IMR-90 (cell line): ENCODE results near the gene TTC39C. TPM values are rescaled to one million over a fixed set of nuclear protein-coding genes. Genes with fewer than 3 reads are reported as not detected.

ENCODE experiments used
- ATAC-seq: fragments of 200-7000 bp; cut with Tn5 transposase; 2 replicates; pipeline ENCODE4 v1.9.1; 2020; ENCODE audit warnings: low read depth, mild to moderate bottlenecking, moderate library complexity
- BruUV-seq: library from RNA; stranded (reverse); fragments of 400-500 nt; replicated peaks from 2 replicates; lab custom pipeline; 2021; lab: Mats Ljungman, UMichigan
- CTCF ChIA-PET: fragments of 300-600 bp; formaldehyde crosslinking; extraction: SDS; loops from one replicate; lab custom pipeline; 2021; ENCODE audit warnings: antibody characterized with exemption; lab: Yijun Ruan, JAX
- POLR2A ChIA-PET: fragments of 300-600 bp; sonication (Branson Sonifier 250); formaldehyde crosslinking; loops from one replicate; lab custom pipeline; 2022; ENCODE audit warnings: antibody characterized with exemption; ENCODE audit not compliant: unreplicated experiment; lab: Charles Lee
- DNase-seq: peaks from one replicate; pipeline ENCODE4 v3.0.0; 2013
- H2AFZ ChIP-seq: replicated peaks from 2 replicates; pipeline ENCODE3; 2013; ENCODE audit warnings: low read length, mild to moderate bottlenecking; ENCODE audit not compliant: poor library complexity
- H2AK5ac ChIP-seq: 2 replicates; pipeline ENCODE4 v1.6.1; 2013; ENCODE audit warnings: low read depth, low read length, inconsistent platforms
- H2AK9ac ChIP-seq: replicated peaks from 2 replicates; pipeline ENCODE3; 2013; ENCODE audit warnings: mild to moderate bottlenecking, low read depth, low read length, moderate library complexity; ENCODE audit not compliant: poor library complexity
- H2BK120ac ChIP-seq: 2 replicates; pipeline ENCODE4 v1.6.1; 2013; ENCODE audit warnings: low read depth, low read length, inconsistent platforms
- H2BK15ac ChIP-seq: 3 replicates; pipeline ENCODE4 v1.6.1; 2013; ENCODE audit warnings: low read depth, low read length, inconsistent platforms
- H2BK20ac ChIP-seq: 2 replicates; pipeline ENCODE4 v1.6.1; 2013; ENCODE audit warnings: low read depth, mild to moderate bottlenecking, inconsistent platforms, low read length, moderate library complexity
- H2BK5ac ChIP-seq: 2 replicates; pipeline ENCODE4 v1.6.1; 2013; ENCODE audit warnings: mild to moderate bottlenecking, low read depth, low read length, inconsistent platforms; ENCODE audit not compliant: poor library complexity, severe bottlenecking
- H3K14ac ChIP-seq: replicated peaks from 2 replicates; pipeline ENCODE4 v1.6.1; 2013; ENCODE audit warnings: low read depth, low read length, inconsistent platforms
- H3K18ac ChIP-seq: 2 replicates; pipeline ENCODE4 v1.6.1; 2013; ENCODE audit warnings: low read depth, low read length, control low read depth
- H3K23ac ChIP-seq: 2 replicates; pipeline ENCODE4 v1.6.1; 2013; ENCODE audit warnings: low read depth, low read length, inconsistent platforms
- H3K27ac ChIP-seq: 2 replicates; pipeline ENCODE4 v1.5.1; 2013; ENCODE audit warnings: mild to moderate bottlenecking, control low read depth, low read length; ENCODE audit not compliant: insufficient read depth
- H3K27me3 ChIP-seq: 2 replicates; pipeline ENCODE4 v1.6.1; 2013; ENCODE audit warnings: low read length; ENCODE audit not compliant: control insufficient read depth, insufficient read depth
- H3K36me3 ChIP-seq: 2 replicates; pipeline ENCODE4 v1.6.1; 2013; ENCODE audit warnings: low read length, mixed read lengths; ENCODE audit not compliant: control insufficient read depth, insufficient read depth
- H3K4ac ChIP-seq: 2 replicates; pipeline ENCODE4 v1.6.1; 2013; ENCODE audit warnings: low read depth, low read length, inconsistent platforms
- H3K4me1 ChIP-seq: 2 replicates; pipeline ENCODE4 v1.6.1; 2013; ENCODE audit warnings: low read length, mixed read lengths; ENCODE audit not compliant: control insufficient read depth, insufficient read depth
- H3K4me2 ChIP-seq: 2 replicates; pipeline ENCODE4 v1.6.1; 2013; ENCODE audit warnings: low read depth, mild to moderate bottlenecking, control low read depth, low read length, moderate library complexity
- H3K4me3 ChIP-seq: 2 replicates; pipeline ENCODE4 v1.5.1; 2013; ENCODE audit warnings: low read depth, mild to moderate bottlenecking, control low read depth, low read length, moderate library complexity; ENCODE audit not compliant: insufficient read depth
- H3K56ac ChIP-seq: 2 replicates; pipeline ENCODE4 v1.6.1; 2013; ENCODE audit warnings: low read length, inconsistent platforms; ENCODE audit not compliant: insufficient read depth; ENCODE audit errors: extremely low read depth
- H3K79me1 ChIP-seq, 2 experiments: 2 replicates each; pipeline ENCODE4 v1.6.1; 2013; ENCODE audit warnings: low read length in 2 of 2, inconsistent platforms in 1 of 2, low read depth in 1 of 2
- H3K9ac ChIP-seq: 2 replicates; pipeline ENCODE4 v1.6.1; 2013; ENCODE audit warnings: low read depth, low read length, control low read depth
- H3K9me1 ChIP-seq: 2 replicates; pipeline ENCODE4 v1.6.1; 2013; ENCODE audit warnings: low read length, inconsistent platforms; ENCODE audit not compliant: insufficient read depth
- H3K9me3 ChIP-seq: 2 replicates; pipeline ENCODE4 v1.6.1; 2013; ENCODE audit warnings: low read length; ENCODE audit not compliant: control insufficient read depth, insufficient read depth
- H4K20me1 ChIP-seq: 2 replicates; pipeline ENCODE4 v1.6.1; 2013; ENCODE audit warnings: low read length, inconsistent platforms; ENCODE audit not compliant: insufficient read depth
- H4K5ac ChIP-seq: 2 replicates; pipeline ENCODE4 v1.6.1; 2013; ENCODE audit warnings: mild to moderate bottlenecking, low read depth, low read length, control low read depth
- H4K8ac ChIP-seq, 2 experiments: 2 replicates each; pipeline ENCODE4 v1.6.1; 2013; ENCODE audit warnings: low read depth in 2 of 2, low read length in 2 of 2, control low read depth in 1 of 2, inconsistent platforms in 1 of 2
- H4K91ac ChIP-seq: 2 replicates; pipeline ENCODE4 v1.6.1; 2013; ENCODE audit warnings: low read depth, low read length, inconsistent platforms; ENCODE audit not compliant: insufficient read depth
- BHLHE40 ChIP-seq: fragments of 150-350 bp; IDR thresholded peaks from 2 replicates; pipeline ENCODE4 v1.6.1; 2016; ENCODE audit warnings: mild to moderate bottlenecking, low read depth, low read length
- POLR2A ChIP-seq: IDR thresholded peaks from 2 replicates; pipeline ENCODE4 v1.6.1; 2012; ENCODE audit warnings: mild to moderate bottlenecking, low read depth, low read length
- WGBS, 2 experiments: methylation state at CpG; one replicate each; pipeline versions ENCODE4 v1.1.5 to v1.1.7; 2013; ENCODE audit warnings: missing lambda C conversion rate in 2 of 2; ENCODE audit not compliant: insufficient read length in 1 of 2; ENCODE audit errors: extremely low coverage in 2 of 2; 5-methylcytosine and 5-hydroxymethylcytosine counted together
- dilution Hi-C: fragments of 300-500 bp; cut with HindIII; formaldehyde crosslinking; loops from one replicate; pipeline ENCODE4 v1.14.3; 2018; ENCODE audit warnings: low sequenced_read_pairs; ENCODE audit not compliant: unreplicated experiment
- in situ Hi-C: fragments of 300-500 bp; cut with MboI; formaldehyde crosslinking; loops from 3 replicates; pipeline ENCODE4 v1.14.3; 2019; ENCODE audit warnings: low sequenced_read_pairs, inconsistent platforms, mixed read lengths
- intact Hi-C: fragments of 100-400 bp; cut with micrococcal nuclease; formaldehyde crosslinking; loops from 2 replicates; pipeline ENCODE4 v1.10.0; 2022
- polyA plus RNA-seq, 3 experiments: library from polyadenylated mRNA; depleted of rRNA; stranded (reverse); fragments of >200 nt; gene quantifications; 2 replicates each; pipeline ENCODE4 v1.2.3, GENCODE V29; 2012; ENCODE audit warnings: low replicate concordance in 1 of 3
- total RNA-seq: library from RNA; depleted of rRNA; stranded (reverse); fragments of >200 nt; gene quantifications from 2 replicates; pipeline ENCODE4 v1.2.3, GENCODE V29; 2012
- TF ChIP-seq, protein P1 (sequence below): conservative IDR thresholded peaks from 2 replicates; pipeline ENCODE4 v1.5.1; 2012; ENCODE audit warnings: mild to moderate bottlenecking, low read depth, low read length, improper control_type of control experiment

TTC39C gene
- total and polyA plus RNA-seq, 2 of the 4 experiments (the other 2 are of a cell fraction), result 8.0 to 20.8 TPM

DNA sequence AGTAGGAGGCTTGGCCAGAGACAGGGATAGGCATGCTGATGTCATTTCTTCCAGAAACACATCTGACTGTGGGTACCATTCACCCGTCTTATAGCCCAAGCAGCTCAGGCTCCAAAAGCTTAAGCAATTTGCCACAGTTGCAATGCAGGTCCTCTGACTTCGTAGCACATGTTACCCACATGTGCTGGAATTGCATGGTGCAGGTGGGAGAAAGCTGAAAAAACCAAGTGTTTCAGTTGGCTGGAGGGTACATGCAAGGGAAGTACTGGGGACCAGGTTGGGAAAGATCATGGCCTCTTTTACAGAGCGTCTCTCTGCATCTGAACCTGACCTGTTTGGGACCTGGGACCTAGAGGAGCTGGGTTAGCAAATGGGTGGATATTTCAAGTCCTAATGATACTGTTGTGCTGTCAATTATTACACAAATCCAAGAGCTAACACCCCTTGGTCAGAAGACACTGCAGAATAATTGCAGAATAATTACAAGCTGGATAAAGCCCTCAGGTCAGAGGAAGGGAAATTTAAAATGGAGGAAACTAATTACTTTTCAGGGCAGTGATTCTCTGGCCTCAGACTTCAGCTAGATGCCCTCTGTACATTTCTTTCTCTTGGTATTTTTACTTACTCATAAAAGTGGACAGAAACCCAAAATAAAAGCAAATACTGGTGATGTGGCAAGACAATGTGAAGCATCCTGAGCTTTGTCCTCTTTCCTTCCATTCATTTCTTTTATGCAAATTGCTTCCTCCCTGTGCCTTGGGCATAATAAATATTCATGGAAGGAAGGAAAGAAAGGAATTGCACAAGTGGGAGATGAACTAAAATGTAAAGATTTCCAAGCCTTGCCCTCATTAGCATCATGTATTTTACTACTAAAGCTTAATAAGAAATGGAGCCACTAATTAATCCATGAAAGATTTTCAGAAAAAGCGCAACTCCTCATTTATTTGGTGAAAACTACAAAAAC lies 45.6 kb upstream of the TTC39C start (continued):
- TF ChIP-seq, protein P1, sequence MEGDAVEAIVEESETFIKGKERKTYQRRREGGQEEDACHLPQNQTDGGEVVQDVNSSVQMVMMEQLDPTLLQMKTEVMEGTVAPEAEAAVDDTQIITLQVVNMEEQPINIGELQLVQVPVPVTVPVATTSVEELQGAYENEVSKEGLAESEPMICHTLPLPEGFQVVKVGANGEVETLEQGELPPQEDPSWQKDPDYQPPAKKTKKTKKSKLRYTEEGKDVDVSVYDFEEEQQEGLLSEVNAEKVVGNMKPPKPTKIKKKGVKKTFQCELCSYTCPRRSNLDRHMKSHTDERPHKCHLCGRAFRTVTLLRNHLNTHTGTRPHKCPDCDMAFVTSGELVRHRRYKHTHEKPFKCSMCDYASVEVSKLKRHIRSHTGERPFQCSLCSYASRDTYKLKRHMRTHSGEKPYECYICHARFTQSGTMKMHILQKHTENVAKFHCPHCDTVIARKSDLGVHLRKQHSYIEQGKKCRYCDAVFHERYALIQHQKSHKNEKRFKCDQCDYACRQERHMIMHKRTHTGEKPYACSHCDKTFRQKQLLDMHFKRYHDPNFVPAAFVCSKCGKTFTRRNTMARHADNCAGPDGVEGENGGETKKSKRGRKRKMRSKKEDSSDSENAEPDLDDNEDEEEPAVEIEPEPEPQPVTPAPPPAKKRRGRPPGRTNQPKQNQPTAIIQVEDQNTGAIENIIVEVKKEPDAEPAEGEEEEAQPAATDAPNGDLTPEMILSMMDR, result no peak
- no peak for TF ChIP-seq BHLHE40

DNA sequence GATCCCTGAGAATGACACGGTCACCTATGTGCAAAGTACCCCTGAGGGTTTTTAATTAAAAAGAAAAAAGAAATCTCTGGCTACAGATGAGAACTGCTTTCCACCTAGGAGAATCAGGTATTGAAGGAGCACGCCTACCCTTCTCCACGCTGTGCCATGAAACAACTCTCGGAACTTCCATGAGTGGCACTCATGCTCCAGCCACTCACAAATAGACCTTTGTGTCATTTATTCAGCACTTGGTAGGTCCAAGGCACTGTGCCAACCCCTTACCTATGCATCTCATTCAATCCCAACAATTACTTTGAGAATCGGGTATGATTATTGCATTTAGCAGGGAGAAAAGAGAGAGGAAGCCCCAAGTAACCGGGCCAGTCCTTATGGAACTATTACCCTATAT lies 44.9 kb upstream of the TTC39C start:
- no peak overlapping the region for H4K5ac ChIP-seq
- no peak overlapping the region for H3K4me2 ChIP-seq
- no peak overlapping the region for H3K56ac ChIP-seq
- H3K27ac ChIP-seq, result no peak overlapping the region
- DNase-seq, result no peak
- no peak overlapping the region for H3K23ac ChIP-seq
- CTCF ChIA-PET, result no interaction called here
- no peak overlapping the region for H2BK5ac ChIP-seq
- BruUV-seq, result no TSS peak
- H3K9me3 ChIP-seq, result no peaks in the 10 kb centered on the region
- no peak overlapping the region for H2AK5ac ChIP-seq
- H3K4me1 ChIP-seq, result no peaks in the 10 kb centered on the region; the same call in 1 of the 2 replicates
- dilution Hi-C loops (no loop called here), in situ Hi-C loops (no loop called here), intact Hi-C loops (no loop called here)
- no peaks in the 10 kb centered on the region for H4K20me1 ChIP-seq
- no peak for ATAC-seq
- WGBS, 2 experiments, result 40% methylated on average over 1 of the region's 6 CpGs; no CpG with 5 or more reads in 1 of the 2 experiments
- no peak overlapping the region for H3K4ac ChIP-seq
- no peak for TF ChIP-seq POLR2A
- no peak overlapping the region for H3K9ac ChIP-seq
- no peaks in the 10 kb centered on the region for H3K36me3 ChIP-seq
- peaks cover 4% of the 10 kb centered on the region for H3K27me3 ChIP-seq
- no peak overlapping the region for H2BK20ac ChIP-seq
- H4K8ac ChIP-seq, result no peak overlapping the region
- H2BK15ac ChIP-seq, result no peak overlapping the region
- H2AK9ac ChIP-seq, result no peak overlapping the region
- POLR2A ChIA-PET, result no interaction called here
- peaks cover 4% of the 10 kb centered on the region; the same call in 1 of the 2 replicates for H3K9me1 ChIP-seq
- H3K79me1 ChIP-seq, result no peaks in the 10 kb centered on the region
- H3K14ac ChIP-seq, result no peak overlapping the region
- H3K4me3 ChIP-seq, result no peak overlapping the region
- no peak overlapping the region for H2BK120ac ChIP-seq
- H4K91ac ChIP-seq, result no peak overlapping the region
- H3K18ac ChIP-seq, result no peak overlapping the region
- H2AFZ ChIP-seq, result no peak overlapping the region
